ENCODE data around the gene NPAS4.
"Not testable (repeated sequence)": the region's sequence is repeated elsewhere in the genome, so short reads cannot be mapped to it uniquely, and the experiment has no call there.

NPAS4 gene

GRCh38 chr11:66420671-66421476 lies at the start of gene NPAS4:
Gene NPAS4 (plus strand): TSS chr11:66421035. CDS start chr11:66421180, 145 bp downstream.
- DNase-seq, result no peak

GRCh38 chr11:66371627-66372415 lies 49.0 kb upstream of the NPAS4 start, which contains the start of gene SLC29A2:
Gene SLC29A2 (minus strand): TSS chr11:66371760. CDS start chr11:66371591, 169 bp downstream.
- no peak for DNase-seq

GRCh38 chr11:66373265-66373664 lies 47.6 kb upstream of the NPAS4 start:
- DNase-seq, result no peak

- DNase-seq, result not testable (repeated sequence)
These were observed 47.0 kb upstream of the NPAS4 start for GRCh38 chr11:66373690-66374287.

GRCh38 chr11:66380264-66380663 lies 40.6 kb upstream of the NPAS4 start:
- not testable (repeated sequence) for DNase-seq

- DNase-seq, result not testable (repeated sequence)
These were observed 36.5 kb upstream of the NPAS4 start for GRCh38 chr11:66384316-66384715.

- peak; percentile 83 for DNase-seq
These were observed 34.4 kb upstream of the NPAS4 start for GRCh38 chr11:66386171-66387069.

GRCh38 chr11:66388780-66389386 lies 32.0 kb upstream of the NPAS4 start:
- DNase-seq, result peak; percentile 45

- DNase-seq, result no peak
These were observed 29.5 kb upstream of the NPAS4 start for GRCh38 chr11:66391322-66391721.

- no peak for DNase-seq
These were observed 26.9 kb upstream of the NPAS4 start for GRCh38 chr11:66393954-66394353.

GRCh38 chr11:66407651-66408050 lies 13.2 kb upstream of the NPAS4 start:
- DNase-seq, result no peak

- peak; percentile 74 for DNase-seq
These were observed 12.2 kb upstream of the NPAS4 start for GRCh38 chr11:66408488-66409214.

- DNase-seq, result no peak
These were observed 11.6 kb upstream of the NPAS4 start for GRCh38 chr11:66409226-66409625.

- DNase-seq, result no peak
These were observed 10.6 kb upstream of the NPAS4 start for GRCh38 chr11:66410191-66410590.

- no peak for DNase-seq
These were observed 9.5 kb upstream of the NPAS4 start for GRCh38 chr11:66411323-66411722.

GRCh38 chr11:66412110-66412509 lies 8.7 kb upstream of the NPAS4 start:
- DNase-seq, result no peak

GRCh38 chr11:66413167-66413566 lies 7.7 kb upstream of the NPAS4 start:
- DNase-seq, result no peak

- no peak for DNase-seq
These were observed 6.5 kb upstream of the NPAS4 start for GRCh38 chr11:66414120-66414934.

GRCh38 chr11:66415423-66415822 lies 5.4 kb upstream of the NPAS4 start:
- no peak for DNase-seq

- no peak for DNase-seq
These were observed 3.8 kb upstream of the NPAS4 start for GRCh38 chr11:66417000-66417399.
